Measurements from ENCODE around the gene FAM131A.

The FAM131A gene

GRCh38 chr3:184337399-184337714, at the start of gene FAM131A:
Gene FAM131A (plus strand): TSS chr3:184337600. CDS start chr3:184337631, 31 bp downstream.
- no peak for DNase-seq

- DNase-seq: peak; percentile 47
Measured at GRCh38 chr3:184289426-184289938, 47.9 kb upstream of the FAM131A start.

- no peak for DNase-seq
Measured at GRCh38 chr3:184290331-184290730, 47.1 kb upstream of the FAM131A start.

GRCh38 chr3:184291044-184291737, 46.2 kb upstream of the FAM131A start:
- DNase-seq: no peak

- DNase-seq: no peak
Measured at GRCh38 chr3:184291738-184292445, 45.5 kb upstream of the FAM131A start.

- DNase-seq: no peak
Measured at GRCh38 chr3:184295771-184296170, 41.6 kb upstream of the FAM131A start.

- no peak for DNase-seq
Measured at GRCh38 chr3:184296616-184297015, 40.8 kb upstream of the FAM131A start.

GRCh38 chr3:184298759-184299487, 38.5 kb upstream of the FAM131A start, which contains the start of gene PSMD2:
Gene PSMD2 (plus strand): TSS chr3:184299241. CDS start chr3:184299267, 26 bp downstream.
- DNase-seq: peak; percentile 93

- no peak for DNase-seq
Measured at GRCh38 chr3:184299488-184300377, 37.7 kb upstream of the FAM131A start.

- DNase-seq: no peak
Measured at GRCh38 chr3:184300378-184300720, 37.1 kb upstream of the FAM131A start.

- DNase-seq: no peak
Measured at GRCh38 chr3:184305577-184305976, 31.8 kb upstream of the FAM131A start.

- no peak for DNase-seq
Measured at GRCh38 chr3:184306341-184306972, 30.9 kb upstream of the FAM131A start.

GRCh38 chr3:184307915-184308314, 29.5 kb upstream of the FAM131A start:
- no peak for DNase-seq

- DNase-seq: no peak
Measured at GRCh38 chr3:184308744-184309143, 28.7 kb upstream of the FAM131A start.

- no peak for DNase-seq
Measured at GRCh38 chr3:184311633-184312032, 25.8 kb upstream of the FAM131A start.

GRCh38 chr3:184314363-184314699, 23.1 kb upstream of the FAM131A start, which contains the start of gene EIF4G1:
Gene EIF4G1 (plus strand): TSS chr3:184314606. CDS start chr3:184315797, 1,191 bp downstream.
- peak; percentile 79 for DNase-seq

GRCh38 chr3:184314700-184315542, 22.5 kb upstream of the FAM131A start:
- no peak for DNase-seq

GRCh38 chr3:184315543-184315867, 21.9 kb upstream of the FAM131A start:
- no peak for DNase-seq

GRCh38 chr3:184315871-184316661, 21.3 kb upstream of the FAM131A start:
- DNase-seq: no peak

GRCh38 chr3:184316792-184317191, 20.6 kb upstream of the FAM131A start:
- no peak for DNase-seq

Data from NCI-H524 treated with DMSO at 0.1 percent for 48 hours (cell line).